NCI-H345 treated with DMSO at 0.1 percent for 48 hours (cell line): Measurements from ENCODE around the gene BICDL2.

Source experiments
- DNase-seq: peaks from one replicate; lab custom pipeline; 2025; ENCODE audit not compliant: unreplicated experiment; lab: John Stamatoyannopoulos, UW

The BICDL2 gene

GRCh38 chr16:3026609-3027488 lies 9.9 kb downstream of the BICDL2 start:
- DNase-seq = no peak

DNA sequence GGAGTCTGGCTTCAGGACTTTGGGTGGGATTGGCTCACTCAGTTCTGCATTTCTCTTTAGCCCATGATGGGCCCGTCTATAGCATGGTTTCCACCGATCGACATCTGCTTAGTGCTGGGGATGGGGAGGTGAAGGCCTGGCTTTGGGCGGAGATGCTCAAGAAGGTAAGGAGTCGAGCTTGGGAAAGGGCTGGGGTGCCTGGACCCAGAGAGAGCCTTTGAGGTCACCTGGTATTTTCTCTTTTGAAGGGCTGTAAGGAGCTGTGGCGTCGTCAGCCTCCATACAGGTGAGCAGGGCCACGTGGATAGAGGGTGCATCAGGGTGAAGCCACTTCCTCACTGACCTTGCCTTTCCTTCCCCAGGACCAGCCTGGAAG lies 10.8 kb downstream of the BICDL2 start:
- no peak for DNase-seq

GRCh38 chr16:3025032-3026002 lies 11.4 kb downstream of the BICDL2 start:
- no peak for DNase-seq

DNA sequence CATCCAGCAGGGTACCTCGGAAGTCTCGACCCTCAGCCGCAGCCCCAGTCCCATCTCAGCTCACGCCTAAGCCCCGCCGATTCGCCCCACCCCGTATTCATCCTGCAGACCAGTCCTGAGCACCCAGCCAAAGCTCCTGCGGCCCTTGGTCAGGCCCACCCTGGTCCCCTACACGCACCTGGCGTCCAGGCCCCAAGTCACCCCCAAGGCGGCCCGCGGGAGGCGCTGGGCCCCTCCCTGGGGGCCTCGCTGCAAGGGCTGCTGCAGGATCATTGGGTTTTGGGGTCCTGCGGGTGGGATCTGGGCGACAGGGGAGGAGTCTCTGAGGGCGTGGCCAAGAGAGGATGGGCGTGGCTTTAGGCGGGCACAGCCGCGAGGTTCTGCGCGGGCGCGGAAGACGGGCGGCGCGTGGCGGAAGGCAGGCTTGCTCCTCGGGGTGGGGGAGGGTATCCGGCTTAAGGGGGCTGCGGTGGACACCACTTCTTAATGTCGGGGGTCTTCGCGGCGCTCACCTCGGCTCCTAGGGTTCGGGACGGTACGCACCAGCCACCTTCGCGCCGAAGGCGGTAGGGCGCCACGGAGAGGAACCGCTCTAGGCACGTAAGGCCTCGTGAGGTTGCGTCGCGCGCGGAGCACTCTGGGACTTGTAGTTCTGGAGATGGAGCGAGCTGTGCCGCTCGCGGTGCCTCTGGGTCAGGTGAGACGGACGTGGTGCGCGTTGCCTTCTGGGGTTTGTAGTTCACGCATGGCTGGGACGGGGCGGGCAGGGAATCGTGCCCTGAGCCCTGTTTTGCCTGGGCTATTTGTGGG lies 12.9 kb downstream of the BICDL2 start, which contains the start of the genes HCFC1R1 and THOC6:
TSS of gene HCFC1R1 (minus strand) at position 274 of the 810 bp plus-strand sequence. CDS start at position 273, 1 bp downstream.
TSS of gene THOC6 (plus strand) at position 367 of the 810 bp plus-strand sequence. CDS start at position 659, 292 bp downstream.
- DNase-seq = peak; percentile 92

DNA sequence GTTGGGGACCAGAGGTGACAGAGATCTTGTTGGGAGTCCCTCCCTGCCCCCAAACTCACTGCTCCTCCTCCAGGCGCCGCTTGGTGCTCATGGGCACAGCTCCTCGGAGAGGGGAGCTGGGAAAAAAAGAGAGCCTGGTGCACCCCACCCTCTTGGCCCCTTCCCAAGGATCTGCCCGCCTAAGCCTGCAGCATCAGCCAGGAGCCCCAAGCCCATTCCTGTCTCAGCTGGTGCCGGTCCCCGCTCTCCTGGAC lies 13.4 kb downstream of the BICDL2 start:
- DNase-seq = no peak

DNA sequence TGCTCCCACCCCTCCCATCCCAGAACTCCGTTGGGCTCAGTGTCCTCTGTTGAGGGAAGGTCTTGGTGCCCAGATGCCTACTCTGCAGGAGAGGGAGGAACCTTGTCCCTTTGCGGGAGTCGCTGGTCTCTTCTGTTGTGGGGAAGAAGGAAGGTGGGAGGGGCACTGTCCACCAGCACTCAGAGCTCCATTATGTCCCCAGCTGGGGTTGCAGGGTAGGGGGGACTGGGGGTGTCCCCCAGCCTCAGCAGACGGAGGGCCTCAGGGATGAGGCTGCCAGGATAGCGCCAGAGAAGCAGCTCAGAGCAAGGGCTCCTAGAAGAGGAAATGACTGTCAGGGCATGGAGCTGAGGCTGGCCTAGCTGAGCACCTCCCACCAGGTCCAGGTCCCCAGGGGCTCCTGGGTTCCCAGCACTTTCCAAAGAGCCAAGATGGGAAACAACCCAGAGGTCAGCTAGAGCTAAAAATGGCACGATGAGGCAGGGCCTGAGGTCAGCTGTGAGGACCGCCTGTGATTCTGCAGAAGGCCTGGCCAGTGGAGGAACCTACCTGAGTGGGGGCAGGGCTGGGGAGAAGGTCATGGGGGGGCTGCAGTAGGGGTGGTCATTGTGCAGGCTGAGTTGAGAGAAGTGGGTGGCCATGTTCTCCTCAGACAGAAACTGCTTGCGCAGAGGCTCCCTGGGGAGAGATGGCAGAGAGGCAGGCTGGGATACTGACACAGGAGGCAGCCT lies 13.9 kb downstream of the BICDL2 start:
- DNase-seq = peak; percentile 57

GRCh38 chr16:3022208-3022683 lies 14.5 kb downstream of the BICDL2 start:
- no peak for DNase-seq

GRCh38 chr16:3021449-3022207 lies 15.1 kb downstream of the BICDL2 start:
- peak; percentile 62 for DNase-seq

GRCh38 chr16:3020604-3021448 lies 15.9 kb downstream of the BICDL2 start:
- peak; percentile 39 for DNase-seq

- peak; percentile 47 for DNase-seq
These were observed 16.5 kb downstream of the BICDL2 start, which contains the start of gene TNFRSF12A for GRCh38 chr16:3020247-3020603. Gene TNFRSF12A (plus strand): TSS chr16:3020368. CDS start chr16:3020398, 30 bp downstream.

- no peak for DNase-seq
These were observed 17.0 kb downstream of the BICDL2 start for GRCh38 chr16:3019594-3020246.

DNA sequence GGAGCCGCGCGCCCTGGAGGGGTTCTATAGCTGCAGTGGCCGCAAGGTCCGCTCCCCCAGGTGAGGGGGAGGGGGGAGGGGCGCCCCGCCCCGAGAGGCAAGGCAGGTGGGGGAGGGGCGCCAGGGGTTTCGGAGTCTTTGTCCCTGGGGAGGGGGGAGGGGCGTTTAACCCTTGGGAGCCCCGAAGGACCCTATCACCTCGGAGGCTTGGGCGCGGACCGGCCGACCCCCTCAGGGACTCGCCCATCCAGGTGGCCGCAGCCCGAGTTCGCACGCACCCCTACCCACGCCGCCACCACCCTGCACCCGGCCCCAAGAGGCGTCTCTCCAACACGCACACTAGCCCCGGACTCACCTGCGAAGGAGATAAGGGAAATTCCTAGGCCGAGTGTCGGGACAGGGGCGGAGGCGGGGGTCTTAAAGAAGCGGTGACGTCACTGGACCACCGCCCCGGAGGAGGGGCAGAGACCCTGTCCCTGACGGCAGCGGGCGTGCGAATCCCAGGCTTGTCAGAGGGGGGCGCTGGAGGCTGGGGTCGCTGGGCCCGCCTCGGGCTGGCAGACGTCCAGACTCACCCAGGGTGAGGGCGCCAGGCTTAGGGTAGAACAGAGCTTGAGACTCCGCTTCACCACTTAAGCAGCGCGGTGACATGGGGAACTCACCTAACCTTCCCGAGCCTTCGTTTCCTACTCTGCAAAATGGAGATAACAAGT lies 18.8 kb downstream of the BICDL2 start, which contains the start of gene CLDN6:
TSS of gene CLDN6 (minus strand) at position 390 of the 713 bp plus-strand sequence. CDS start 2,162 bp downstream, outside the sequence.
- no peak for DNase-seq

GRCh38 chr16:3017344-3017743 lies 19.4 kb downstream of the BICDL2 start:
- DNase-seq = no peak

GRCh38 chr16:3015865-3016521 lies 20.8 kb downstream of the BICDL2 start:
- no peak for DNase-seq

GRCh38 chr16:3014971-3015370 lies 21.8 kb downstream of the BICDL2 start:
- no peak for DNase-seq

DNA sequence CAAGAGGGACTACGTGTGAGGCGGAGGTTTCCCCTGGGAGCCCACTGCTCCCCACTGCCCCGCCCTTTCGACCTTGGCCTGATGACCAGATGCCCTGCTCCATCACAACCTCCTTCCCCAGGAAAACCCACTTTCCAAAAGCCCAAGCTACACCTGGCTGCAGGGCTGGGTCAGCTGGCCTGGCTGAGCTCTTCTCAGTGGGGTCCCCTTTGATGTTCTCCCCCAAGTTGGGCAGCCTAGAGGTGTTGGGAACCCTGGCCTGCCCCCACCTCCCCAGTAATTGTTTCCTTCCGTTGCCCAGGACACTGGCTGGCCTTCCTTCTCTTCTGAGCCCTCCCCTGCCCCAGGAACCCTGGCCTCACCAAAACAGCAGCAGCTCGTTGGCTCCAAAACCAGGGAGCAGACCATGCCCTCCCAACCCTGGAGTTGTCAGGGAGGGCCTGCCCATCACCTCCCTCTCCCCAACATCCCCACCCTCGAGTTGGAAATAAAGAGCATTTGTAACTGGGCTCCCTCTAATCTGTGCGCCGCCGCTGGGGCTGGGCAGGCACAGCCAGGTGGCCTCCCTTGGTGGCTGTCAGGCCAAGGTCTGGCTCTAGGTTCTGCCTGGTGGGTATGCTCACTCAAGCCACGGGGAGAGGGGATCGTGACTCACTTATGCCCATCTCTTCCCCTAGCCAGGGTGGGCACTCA lies 22.6 kb downstream of the BICDL2 start:
- DNase-seq = no peak
